DOHH2 (cell line): ENCODE measurements around the gene KBTBD12.

ENCODE experiments used
- H3F3A ChIP-seq: fragments of 200-600 bp; sonication (generic), shearing (Covaris generic); 2 replicates; pipeline ENCODE4 v1.6.0; 2016; ENCODE audit warnings: antibody characterized with exemption, mild to moderate bottlenecking; ENCODE audit not compliant: control insufficient read depth, insufficient read depth
- H3K27ac ChIP-seq: fragments of 200-600 bp; sonication (generic); 2 replicates; pipeline ENCODE4 v1.5.1; 2014; ENCODE audit warnings: low read depth, mild to moderate bottlenecking, low read length, moderate library complexity
- H3K27me3 ChIP-seq: fragments of 200-600 bp; sonication (generic); 2 replicates; pipeline ENCODE4 v1.6.1; 2014; ENCODE audit warnings: mild to moderate bottlenecking, low read length, mixed read lengths; ENCODE audit not compliant: control insufficient read depth
- H3K36me3 ChIP-seq: fragments of 200-600 bp; sonication (generic); 2 replicates; pipeline ENCODE4 v1.6.1; 2014; ENCODE audit warnings: mild to moderate bottlenecking, low read length, moderate library complexity, mixed read lengths; ENCODE audit not compliant: control insufficient read depth
- H3K4me1 ChIP-seq: fragments of 200-600 bp; sonication (generic); 2 replicates; pipeline ENCODE4 v1.6.1; 2014; ENCODE audit warnings: mild to moderate bottlenecking, low read length, mixed read lengths; ENCODE audit not compliant: control insufficient read depth
- H3K4me2 ChIP-seq: fragments of 200-600 bp; sonication (generic); 2 replicates; pipeline ENCODE4 v1.6.0; 2014; ENCODE audit warnings: mild to moderate bottlenecking, low read length, moderate library complexity
- H3K4me3 ChIP-seq: fragments of 200-600 bp; sonication (generic); 2 replicates; pipeline ENCODE4 v1.5.1; 2014; ENCODE audit warnings: mild to moderate bottlenecking, low read length, mixed read lengths
- H3K79me2 ChIP-seq: fragments of 200-600 bp; sonication (generic); 2 replicates; pipeline ENCODE4 v1.6.1; 2014; ENCODE audit warnings: mild to moderate bottlenecking, low read length, mixed read lengths; ENCODE audit not compliant: control insufficient read depth
- H3K9me2 ChIP-seq: fragments of 200-600 bp; sonication (generic); replicated peaks from 2 replicates; pipeline ENCODE4 v1.6.1; 2014; ENCODE audit warnings: mild to moderate bottlenecking, low read length, mixed read lengths; ENCODE audit not compliant: control insufficient read depth
- H3K9me3 ChIP-seq: fragments of 200-600 bp; sonication (generic); 2 replicates; pipeline ENCODE4 v1.6.1; 2014; ENCODE audit warnings: antibody characterized with exemption, low read length, mixed read lengths; ENCODE audit not compliant: control insufficient read depth, insufficient read depth
- H4K20me1 ChIP-seq: fragments of 200-600 bp; sonication (generic); 2 replicates; pipeline ENCODE4 v1.6.0; 2014; ENCODE audit warnings: low read depth, mild to moderate bottlenecking, antibody characterized with exemption, low read length, moderate library complexity; ENCODE audit not compliant: control insufficient read depth, insufficient read depth
- EZH2phosphoT487 ChIP-seq: fragments of 200-600 bp; sonication (generic); IDR thresholded peaks from 2 replicates; pipeline ENCODE4 v1.6.1; 2017; ENCODE audit warnings: borderline replicate concordance, mild to moderate bottlenecking, antibody characterized with exemption, low read length, moderate library complexity, mixed read lengths
- TF ChIP-seq, protein P1 (sequence below): fragments of 200-600 bp; sonication (generic); IDR thresholded peaks from one replicate; pipeline ENCODE4 v1.5.1; 2014; ENCODE audit warnings: antibody characterized with exemption, mild to moderate bottlenecking, low read depth, low read length; ENCODE audit not compliant: poor library complexity, severe bottlenecking

Gene KBTBD12

GRCh38 chr3:127970966-127971592 lies 56.0 kb downstream of the KBTBD12 start:
- H4K20me1 ChIP-seq, result no peaks in the 10 kb centered on the region
- TF ChIP-seq EZH2phosphoT487, result no peak
- TF ChIP-seq, protein P1, sequence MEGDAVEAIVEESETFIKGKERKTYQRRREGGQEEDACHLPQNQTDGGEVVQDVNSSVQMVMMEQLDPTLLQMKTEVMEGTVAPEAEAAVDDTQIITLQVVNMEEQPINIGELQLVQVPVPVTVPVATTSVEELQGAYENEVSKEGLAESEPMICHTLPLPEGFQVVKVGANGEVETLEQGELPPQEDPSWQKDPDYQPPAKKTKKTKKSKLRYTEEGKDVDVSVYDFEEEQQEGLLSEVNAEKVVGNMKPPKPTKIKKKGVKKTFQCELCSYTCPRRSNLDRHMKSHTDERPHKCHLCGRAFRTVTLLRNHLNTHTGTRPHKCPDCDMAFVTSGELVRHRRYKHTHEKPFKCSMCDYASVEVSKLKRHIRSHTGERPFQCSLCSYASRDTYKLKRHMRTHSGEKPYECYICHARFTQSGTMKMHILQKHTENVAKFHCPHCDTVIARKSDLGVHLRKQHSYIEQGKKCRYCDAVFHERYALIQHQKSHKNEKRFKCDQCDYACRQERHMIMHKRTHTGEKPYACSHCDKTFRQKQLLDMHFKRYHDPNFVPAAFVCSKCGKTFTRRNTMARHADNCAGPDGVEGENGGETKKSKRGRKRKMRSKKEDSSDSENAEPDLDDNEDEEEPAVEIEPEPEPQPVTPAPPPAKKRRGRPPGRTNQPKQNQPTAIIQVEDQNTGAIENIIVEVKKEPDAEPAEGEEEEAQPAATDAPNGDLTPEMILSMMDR, result peak; percentile 75
- H3K27ac ChIP-seq, result no peak overlapping the region
- H3K4me2 ChIP-seq, result no peak overlapping the region
- H3K4me1 ChIP-seq, result no peaks in the 10 kb centered on the region
- H3F3A ChIP-seq, result no peaks in the 10 kb centered on the region
- H3K9me2 ChIP-seq, result no peaks in the 10 kb centered on the region
- H3K79me2 ChIP-seq, result no peaks in the 10 kb centered on the region
- no peaks in the 10 kb centered on the region for H3K9me3 ChIP-seq
- peaks cover 16% of the 10 kb centered on the region for H3K27me3 ChIP-seq
- H3K36me3 ChIP-seq, result no peaks in the 10 kb centered on the region
- H3K4me3 ChIP-seq, result no peak overlapping the region

DNA sequence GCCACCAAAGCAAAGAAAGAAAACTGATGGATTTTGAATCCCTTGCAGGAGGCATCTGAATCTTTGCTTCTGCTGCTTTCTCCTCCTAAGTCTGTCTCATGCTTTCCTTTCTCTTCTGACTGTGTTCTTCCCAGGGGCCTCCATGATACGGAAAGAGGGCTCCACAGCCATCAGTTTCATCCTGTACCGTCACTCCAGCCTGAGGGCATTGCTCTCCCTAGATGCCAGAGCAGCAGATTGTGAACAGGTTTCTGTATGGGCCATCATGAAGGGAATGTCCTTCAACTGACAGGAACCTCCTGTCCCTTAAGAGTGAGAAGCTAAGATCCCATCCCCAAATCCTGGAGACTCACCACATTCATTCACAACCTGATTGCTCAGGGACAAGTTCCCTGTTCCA lies 59.2 kb downstream of the KBTBD12 start:
- no peak overlapping the region for H3K4me2 ChIP-seq
- H3K36me3 ChIP-seq, result no peaks in the 10 kb centered on the region
- no peaks in the 10 kb centered on the region for H3K9me2 ChIP-seq
- H3K27me3 ChIP-seq, result peaks cover 16% of the 10 kb centered on the region
- no peaks in the 10 kb centered on the region for H3K4me1 ChIP-seq
- H3K9me3 ChIP-seq, result no peaks in the 10 kb centered on the region
- H3K27ac ChIP-seq, result no peak overlapping the region
- H3F3A ChIP-seq, result no peaks in the 10 kb centered on the region
- no peak overlapping the region for H3K4me3 ChIP-seq
- no peaks in the 10 kb centered on the region for H3K79me2 ChIP-seq
- H4K20me1 ChIP-seq, result no peaks in the 10 kb centered on the region
- TF ChIP-seq, protein P1, result no peak
- TF ChIP-seq EZH2phosphoT487, result no peak

- H3K4me2 ChIP-seq, result no peak overlapping the region
- H3K27me3 ChIP-seq, result peaks cover 13% of the 10 kb centered on the region
- H3K9me3 ChIP-seq, result no peaks in the 10 kb centered on the region
- H3F3A ChIP-seq, result no peaks in the 10 kb centered on the region
- H3K4me3 ChIP-seq, result no peak overlapping the region
- H4K20me1 ChIP-seq, result no peaks in the 10 kb centered on the region
- no peaks in the 10 kb centered on the region for H3K4me1 ChIP-seq
- no peaks in the 10 kb centered on the region for H3K79me2 ChIP-seq
- TF ChIP-seq, protein P1, result no peak
- TF ChIP-seq EZH2phosphoT487, result no peak
- no peaks in the 10 kb centered on the region for H3K36me3 ChIP-seq
- no peak overlapping the region for H3K27ac ChIP-seq
- no peaks in the 10 kb centered on the region for H3K9me2 ChIP-seq
Observed at GRCh38 chr3:127975153-127976029, 60.4 kb downstream of the KBTBD12 start.
